Endodermal cell (in vitro differentiated cells): ENCODE data around the gene COG3. TPM values are rescaled to one million over a fixed set of nuclear protein-coding genes. Genes with fewer than 3 reads are reported as not detected.

ENCODE experiments used
- DNase-seq: peaks from one replicate; pipeline ENCODE4 v3.0.0-alpha.2; 2017
- H3K27ac ChIP-seq: 2 replicates; pipeline ENCODE4 v1.5.1; 2013; ENCODE audit warnings: mild to moderate bottlenecking, low read depth, low read length, moderate library complexity
- H3K27me3 ChIP-seq: 2 replicates; pipeline ENCODE4 v1.6.1; 2013; ENCODE audit warnings: mild to moderate bottlenecking, low read length, moderate library complexity; ENCODE audit not compliant: insufficient read depth, control insufficient read depth, poor library complexity, severe bottlenecking
- H3K36me3 ChIP-seq: 2 replicates; pipeline ENCODE4 v1.7.0; 2013; ENCODE audit warnings: mild to moderate bottlenecking, low read length, moderate library complexity; ENCODE audit not compliant: control insufficient read depth, insufficient read depth
- H3K4me1 ChIP-seq: one replicate; pipeline ENCODE4 v1.7.0; 2013; ENCODE audit warnings: low read length; ENCODE audit not compliant: control insufficient read depth, insufficient read depth
- H3K4me3 ChIP-seq: 2 replicates; pipeline ENCODE4 v1.5.1; 2013; ENCODE audit warnings: mild to moderate bottlenecking, low read length, moderate library complexity
- H3K9ac ChIP-seq: 2 replicates; pipeline ENCODE4 v1.6.1; 2013; ENCODE audit warnings: mild to moderate bottlenecking, low read length, moderate library complexity; ENCODE audit not compliant: poor library complexity, severe bottlenecking; ENCODE audit errors: extremely low read depth
- H3K9me3 ChIP-seq: 2 replicates; pipeline ENCODE4 v1.6.1; 2013; ENCODE audit warnings: mild to moderate bottlenecking, low read length, moderate library complexity; ENCODE audit not compliant: control insufficient read depth
- H3K27ac Mint-ChIP-seq: 2 replicates; pipeline ENCODE4 v1.8.0; 2020; ENCODE audit warnings: mixed read lengths
- H3K27me3 Mint-ChIP-seq: 2 replicates; pipeline ENCODE4 v1.8.0; 2021; ENCODE audit warnings: mild to moderate bottlenecking, mixed read lengths; ENCODE audit not compliant: insufficient read depth
- H3K36me3 Mint-ChIP-seq: 2 replicates; pipeline ENCODE4 v1.8.0; 2020; ENCODE audit warnings: low read depth, mixed read lengths
- H3K4me1 Mint-ChIP-seq: 2 replicates; pipeline ENCODE4 v1.8.0; 2020; ENCODE audit warnings: mixed read lengths
- H3K4me3 Mint-ChIP-seq: 2 replicates; pipeline ENCODE4 v1.8.0; 2020; ENCODE audit warnings: mild to moderate bottlenecking, moderate library complexity, mixed read lengths
- H3K9me3 Mint-ChIP-seq: 2 replicates; pipeline ENCODE4 v1.8.0; 2020; ENCODE audit warnings: mild to moderate bottlenecking, mixed read lengths
- CTCF ChIP-seq: fragments of 200-600 bp; sonication (generic); conservative IDR thresholded peaks from 2 replicates; pipeline ENCODE4 v1.5.0; 2021; ENCODE audit warnings: antibody characterized with exemption, mild to moderate bottlenecking
- WGBS, 2 experiments: methylation state at CpG; one replicate each; pipeline versions ENCODE4 v1.1.5 to v1.1.7; 2013; ENCODE audit warnings: missing lambda C conversion rate in 2 of 2, mixed read lengths in 1 of 2; ENCODE audit not compliant: insufficient coverage in 1 of 2, insufficient read length in 1 of 2; 5-methylcytosine and 5-hydroxymethylcytosine counted together
- total RNA-seq, 2 donors: library from RNA; stranded (reverse); fragmentation: NEBNext Ultra II Directional in 1 of 2; extraction: Animal tissue kit (Norgen Biotek cat#: 25700) in 1 of 2; gene quantifications; 2 replicates in 1 of 2; 3 replicates in 1 of 2; pipeline ENCODE4 v1.2.1, GENCODE V29; 2021

The COG3 gene
- total RNA-seq, 2 donors from 2014 or later: 21.8 to 23.8 TPM

GRCh38 chr13:45540864-45541263 lies 76.1 kb downstream of the COG3 start:
- H3K9me3 ChIP-seq: no peaks in the 10 kb centered on the region
- no peak overlapping the region for H3K27ac ChIP-seq
- Mint-ChIP-seq H3K4me3 (no peak overlapping the region), H3K36me3 (no peaks in the 10 kb centered on the region), H3K4me1 (no peaks in the 10 kb centered on the region), H3K27me3 (no peaks in the 10 kb centered on the region), H3K9me3 (no peaks in the 10 kb centered on the region), H3K27ac (no peak overlapping the region)
- H3K4me1 ChIP-seq: peaks cover 6% of the 10 kb centered on the region
- WGBS, 2 experiments: 94 to 98% methylated on average over 10 of the region's 10 CpGs
- H3K4me3 ChIP-seq: no peak overlapping the region
- no peak overlapping the region for H3K9ac ChIP-seq
- TF ChIP-seq CTCF: no peak
- no peak for DNase-seq
- H3K27me3 ChIP-seq: no peaks in the 10 kb centered on the region
- H3K36me3 ChIP-seq: peaks cover 13% of the 10 kb centered on the region

GRCh38 chr13:45541806-45542205 lies 77.1 kb downstream of the COG3 start:
- H3K36me3 Mint-ChIP-seq: no peaks in the 10 kb centered on the region
- Histone ChIP-seq H3K36me3 (peaks cover 3% of the 10 kb centered on the region), H3K27me3 (no peaks in the 10 kb centered on the region), H3K27ac (no peak overlapping the region), H3K9ac (no peak overlapping the region), H3K9me3 (no peaks in the 10 kb centered on the region), H3K4me3 (no peak overlapping the region), H3K4me1 (peaks cover 6% of the 10 kb centered on the region)
- H3K4me1 Mint-ChIP-seq: no peaks in the 10 kb centered on the region
- no peak for TF ChIP-seq CTCF
- H3K9me3 Mint-ChIP-seq: no peaks in the 10 kb centered on the region
- H3K27me3 Mint-ChIP-seq: no peaks in the 10 kb centered on the region
- no peak overlapping the region for H3K4me3 Mint-ChIP-seq
- H3K27ac Mint-ChIP-seq: no peak overlapping the region
- DNase-seq: no peak
- WGBS, 2 experiments: 92 to 100% methylated on average over 3 to 11 of the region's 11 CpGs

GRCh38 chr13:45542391-45542790 lies 77.7 kb downstream of the COG3 start:
- H3K36me3 ChIP-seq: no peaks in the 10 kb centered on the region
- no peaks in the 10 kb centered on the region for H3K27me3 Mint-ChIP-seq
- H3K9ac ChIP-seq: no peak overlapping the region
- H3K4me3 Mint-ChIP-seq: no peak overlapping the region
- peaks cover 6% of the 10 kb centered on the region for H3K4me1 ChIP-seq
- no peaks in the 10 kb centered on the region for H3K27me3 ChIP-seq
- H3K9me3 ChIP-seq: no peaks in the 10 kb centered on the region
- no peak overlapping the region for H3K4me3 ChIP-seq
- H3K27ac ChIP-seq: no peak overlapping the region
- H3K36me3 Mint-ChIP-seq: no peaks in the 10 kb centered on the region
- H3K27ac Mint-ChIP-seq: no peak overlapping the region
- no peak for DNase-seq
- 90 to 100% methylated on average over 2 to 8 of the region's 8 CpGs for WGBS, 2 experiments
- TF ChIP-seq CTCF: no peak
- H3K4me1 Mint-ChIP-seq: no peaks in the 10 kb centered on the region
- no peaks in the 10 kb centered on the region for H3K9me3 Mint-ChIP-seq
